Psoas muscle (tissue), 8 donors: ENCODE data around the gene DNAH9. TPM values are rescaled to one million over a fixed set of nuclear protein-coding genes. Genes with fewer than 3 reads are reported as not detected.

Source experiments
- ATAC-seq, 4 donors: fragments of 200-7000 bp; cut with Tn5 transposase; one replicate each; pipeline ENCODE4 v1.9.1; 2020; ENCODE audit warnings: moderate library complexity in 3 of 4, mild to moderate bottlenecking in 2 of 4
- DNase-seq, 2 donors: peaks; one replicate each; pipeline ENCODE4 v3.0.0-alpha.2; 2020
- H3K27ac ChIP-seq: fragments of 200-600 bp; one replicate; pipeline ENCODE4 v1.8.0; 2022
- H3K27me3 ChIP-seq, 3 donors: fragments of 200-600 bp in 1 of 3; one replicate each; pipeline versions ENCODE4 v1.6.1 to v1.8.0; 2013 to 2022; ENCODE audit warnings: low read length in 2 of 3, mild to moderate bottlenecking in 2 of 3, moderate library complexity in 1 of 3; ENCODE audit not compliant: insufficient read depth in 3 of 3
- H3K36me3 ChIP-seq, 2 donors: fragments of 200-600 bp in 1 of 2; one replicate each; pipeline versions ENCODE4 v1.6.1 to v1.8.0; 2013 to 2022; ENCODE audit warnings: low read depth in 1 of 2, mild to moderate bottlenecking in 1 of 2, moderate library complexity in 1 of 2; ENCODE audit not compliant: insufficient read depth in 1 of 2
- H3K4me1 ChIP-seq: fragments of 200-600 bp; one replicate; pipeline ENCODE4 v1.8.0; 2022
- H3K4me3 ChIP-seq: fragments of 200-600 bp; one replicate; pipeline ENCODE4 v1.8.0; 2022; ENCODE audit warnings: mild to moderate bottlenecking
- H3K9me3 ChIP-seq: fragments of 200-600 bp; one replicate; pipeline ENCODE4 v1.8.0; 2022
- CTCF ChIP-seq: fragments of 200-600 bp; IDR thresholded peaks from one replicate; pipeline ENCODE4 v1.8.0; 2022; ENCODE audit warnings: antibody characterized with exemption
- WGBS, 3 donors: extraction: QIAGEN DNeasy Blood & Tissue Kit; methylation state at CpG; one replicate each; pipeline versions ENCODE4 v1.1.6 to v1.1.7; 2013; 5-methylcytosine and 5-hydroxymethylcytosine counted together
- intact Hi-C, 2 donors: fragments of 100-400 bp; cut with DNase I; formaldehyde crosslinking; loops; one replicate each; pipeline versions ENCODE4 v1.11.0 to v1.14.2; 2022
- polyA plus RNA-seq, 3 donors: library from polyadenylated mRNA; stranded (reverse); fragments of 200-250 nt; gene quantifications; one replicate each; pipeline ENCODE4 v1.2.3, GENCODE V29; 2013
- total RNA-seq, 4 donors: library from RNA; stranded (reverse); fragmentation: NEBNext Ultra II Directional in 2 of 4; extraction: Animal tissue kit (Norgen Biotek cat#: 25700) in 2 of 4; gene quantifications; one replicate each; pipeline versions ENCODE4 v1.2.1 to v1.2.4, GENCODE V29; 2021 to 2023
- donor health status: healthy with polysubstance abuse.
- donor health status: DM: no; HTN: no; CAD: no; lungs with moderate emphysema.
- donor health status: Bipolar disorder and iron deficiency.
- donor health status: healthy.
- donor health status: DM: yes; HTN: yes; CAD: no.
- donor health status: DM: no; HTN: no; CAD: no.
- donor health status: DM: no; HTN: no; CAD: no.
- donor health status: DM: yes; HTN: yes; CAD: no.

Gene DNAH9
- total and polyA plus RNA-seq, 7 donors = 0.01 to 0.05 TPM; not detected in 5

GRCh38 chr17:11642655-11643054 is 44.4 kb downstream of the DNAH9 start:
- ATAC-seq (peak in 2 of 4 donors; percentile 37 to 54), DNase-seq (peak; percentile 49 to 58)
- H3K36me3 ChIP-seq = no peaks in the 10 kb centered on the region
- TF ChIP-seq CTCF = no peak
- H3K27me3 ChIP-seq = no peaks in the 10 kb centered on the region
- H3K27ac ChIP-seq = no peak overlapping the region
- H3K9me3 ChIP-seq = no peaks in the 10 kb centered on the region
- H3K4me3 ChIP-seq = no peak overlapping the region
- intact Hi-C loops = no loop called here
- no peaks in the 10 kb centered on the region for H3K4me1 ChIP-seq
- WGBS, 3 donors = 26 to 33% (median 31%) methylated on average over 10 of the region's 10 CpGs

- Histone ChIP-seq H3K4me1 (no peaks in the 10 kb centered on the region), H3K9me3 (no peaks in the 10 kb centered on the region), H3K4me3 (no peak overlapping the region), H3K27ac (no peak overlapping the region), H3K27me3 (no peaks in the 10 kb centered on the region), H3K36me3 (no peaks in the 10 kb centered on the region)
- intact Hi-C loops = no loop called here
- ATAC-seq = no peak
- no peak for TF ChIP-seq CTCF
- DNase-seq = no peak
- WGBS, 3 donors = 83 to 86% (median 85%) methylated on average over 7 of the region's 7 CpGs
Observed at GRCh38 chr17:11643851-11644250, 45.6 kb downstream of the DNAH9 start.

GRCh38 chr17:11644265-11645212 is 46.3 kb downstream of the DNAH9 start:
- WGBS, 3 donors = 12 to 20% (median 14%) methylated on average over 18 of the region's 18 CpGs
- peak; percentile 55 for TF ChIP-seq CTCF
- DNase-seq (peak in 1 of 2 donors; percentile 25), ATAC-seq (peak in 2 of 4 donors; percentile 42 to 54)
- H3K36me3 ChIP-seq = no peaks in the 10 kb centered on the region
- H3K4me1 ChIP-seq = no peaks in the 10 kb centered on the region
- H3K27ac ChIP-seq = no peak overlapping the region
- intact Hi-C loops = no loop called here
- no peaks in the 10 kb centered on the region for H3K9me3 ChIP-seq
- peak overlapping the region; percentile 22 for H3K4me3 ChIP-seq
- H3K27me3 ChIP-seq = no peaks in the 10 kb centered on the region

GRCh38 chr17:11645426-11645825 is 47.2 kb downstream of the DNAH9 start:
- Histone ChIP-seq H3K4me3 (no peak overlapping the region), H3K4me1 (no peaks in the 10 kb centered on the region), H3K27ac (no peak overlapping the region), H3K36me3 (no peaks in the 10 kb centered on the region), H3K27me3 (no peaks in the 10 kb centered on the region), H3K9me3 (no peaks in the 10 kb centered on the region)
- intact Hi-C loops = no loop called here
- no peak for ATAC-seq
- 80 to 91% (median 89%) methylated on average over 2 of the region's 2 CpGs for WGBS, 3 donors
- no peak for TF ChIP-seq CTCF
- DNase-seq = no peak
